Measurements from ENCODE around the gene KRT73. TPM values are rescaled to one million over a fixed set of nuclear protein-coding genes. Genes with fewer than 3 reads are reported as not detected.

KRT73 gene
- total and polyA plus RNA-seq, 2 experiments from 2014 or later: not detected

GRCh38 chr12:52616680-52617402 lies 1.5 kb downstream of the KRT73 start:
- no peak overlapping the region; the same call in 1 of the 2 replicates for H3K27ac Mint-ChIP-seq
- no peak overlapping the region for H3K27ac ChIP-seq (ENCODE audit: low read depth)
- H3F3A ChIP-seq (replicated peaks; ENCODE audit: low read depth): no peaks in the 10 kb centered on the region
- no peaks in the 10 kb centered on the region for H4K20me1 ChIP-seq (replicated peaks; ENCODE audit: insufficient read depth)
- no peak overlapping the region for H3K4me3 ChIP-seq
- TF ChIP-seq CREB1 (CRISPR knock-in tag; IDR thresholded peaks at IDR 0.05; ENCODE audit: low read depth) (no peak), ZNF331 (CRISPR knock-in tag; IDR thresholded peaks at IDR 0.05; ENCODE audit: low read depth) (no peak)
- H3K4me1 ChIP-seq (ENCODE audit: insufficient read depth): no peaks in the 10 kb centered on the region
- no peak overlapping the region for H3K4me3 Mint-ChIP-seq
- H3K79me2 ChIP-seq (replicated peaks; ENCODE audit: insufficient read depth): no peaks in the 10 kb centered on the region
- DNase-seq (ENCODE audit: low spot score): no peak
- no peaks in the 10 kb centered on the region for H3K9me3 Mint-ChIP-seq
- no peak overlapping the region for H3K4me2 ChIP-seq
- H2AFZ ChIP-seq: no peak overlapping the region
- H3K36me3 ChIP-seq (ENCODE audit: insufficient read depth): no peaks in the 10 kb centered on the region
- H3K9me2 ChIP-seq (ENCODE audit: insufficient read depth): no peaks in the 10 kb centered on the region
- H3K4me1 Mint-ChIP-seq: no peaks in the 10 kb centered on the region
- H3K36me3 Mint-ChIP-seq (ENCODE audit: low read depth): no peaks in the 10 kb centered on the region
- peaks cover 5% of the 10 kb centered on the region for H3K27me3 Mint-ChIP-seq (ENCODE audit: insufficient read depth, low read depth, poor library complexity)
- no peak for ATAC-seq
- H3K27me3 ChIP-seq (ENCODE audit: insufficient read depth): no peaks in the 10 kb centered on the region

GRCh38 chr12:52615912-52616311 lies 2.4 kb downstream of the KRT73 start:
- H3K4me3 ChIP-seq: no peak overlapping the region
- H2AFZ ChIP-seq: no peak overlapping the region
- Mint-ChIP-seq H3K4me3 (no peak overlapping the region), H3K27ac (no peak overlapping the region), H3K27me3 (ENCODE audit: insufficient read depth, low read depth, poor library complexity) (peaks cover 5% of the 10 kb centered on the region), H3K36me3 (ENCODE audit: low read depth) (no peaks in the 10 kb centered on the region), H3K9me3 (no peaks in the 10 kb centered on the region), H3K4me1 (no peaks in the 10 kb centered on the region)
- H3K27ac ChIP-seq (ENCODE audit: low read depth): no peak overlapping the region
- H3K4me2 ChIP-seq: no peak overlapping the region
- no peak for DNase-seq (ENCODE audit: low spot score)
- H3K9me2 ChIP-seq (ENCODE audit: insufficient read depth): no peaks in the 10 kb centered on the region
- no peaks in the 10 kb centered on the region for H3K79me2 ChIP-seq (replicated peaks; ENCODE audit: insufficient read depth)
- H3F3A ChIP-seq (replicated peaks; ENCODE audit: low read depth): no peaks in the 10 kb centered on the region
- no peaks in the 10 kb centered on the region for H4K20me1 ChIP-seq (replicated peaks; ENCODE audit: insufficient read depth)
- no peaks in the 10 kb centered on the region for H3K4me1 ChIP-seq (ENCODE audit: insufficient read depth)
- no peaks in the 10 kb centered on the region for H3K27me3 ChIP-seq (ENCODE audit: insufficient read depth)
- ATAC-seq: no peak
- no peaks in the 10 kb centered on the region for H3K36me3 ChIP-seq (ENCODE audit: insufficient read depth)
- no peak for TF ChIP-seq STAT1 (IDR thresholded peaks at IDR 0.05; ENCODE audit: unreplicated experiment)
- TF ChIP-seq ZNF331 (CRISPR knock-in tag; IDR thresholded peaks at IDR 0.05; ENCODE audit: low read depth): no peak
- no peak for TF ChIP-seq ZNF114 (CRISPR knock-in tag; IDR thresholded peaks at IDR 0.05)
- TF ChIP-seq JUNB (IDR thresholded peaks at IDR 0.05; ENCODE audit: unreplicated experiment): no peak
- TF ChIP-seq EZH2 (IDR thresholded peaks at IDR 0.05; ENCODE audit: low read depth, unreplicated experiment): no peak
- no peak for TF ChIP-seq POLR2AphosphoS5 (IDR thresholded peaks at IDR 0.05; ENCODE audit: low read depth)
- no peak for TF ChIP-seq EZH2phosphoT487 (IDR thresholded peaks at IDR 0.05; ENCODE audit: unreplicated experiment)
- TF ChIP-seq REST (IDR thresholded peaks at IDR 0.05; ENCODE audit: unreplicated experiment): no peak
- TF ChIP-seq CTCF (conservative IDR thresholded peaks at IDR 0.05; ENCODE audit: low read depth in 2 of 2): no peak
- TF ChIP-seq CREB1 (CRISPR knock-in tag; IDR thresholded peaks at IDR 0.05; ENCODE audit: low read depth): no peak
- TF ChIP-seq ETS1 (IDR thresholded peaks at IDR 0.05): no peak

All from GM23338 (cell line).